H9 (cell line): Measurements from ENCODE around the gene LIPH. TPM values are rescaled to one million over a fixed set of nuclear protein-coding genes. Genes with fewer than 3 reads are reported as not detected.

Experiments used
- DNase-seq: peaks from one replicate; pipeline ENCODE4 v3.0.0-alpha.2; 2017
- H2AFZ ChIP-seq: one replicate; pipeline ENCODE4 v1.6.1; 2013; ENCODE audit warnings: mild to moderate bottlenecking, low read length, control low read depth, moderate library complexity
- H2AK5ac ChIP-seq: 2 replicates; pipeline ENCODE4 v1.6.1; 2013; ENCODE audit warnings: low read length, control low read depth, mixed read lengths; ENCODE audit not compliant: insufficient read length
- H2BK120ac ChIP-seq: one replicate; pipeline ENCODE4 v1.6.1; 2013; ENCODE audit warnings: low read depth, mild to moderate bottlenecking, low read length, control low read depth, inconsistent platforms; ENCODE audit not compliant: poor library complexity, severe bottlenecking
- H2BK12ac ChIP-seq: 2 replicates; pipeline ENCODE4 v1.6.1; 2013; ENCODE audit warnings: low read length, control low read depth, mixed read lengths, low read depth; ENCODE audit not compliant: insufficient read length
- H2BK15ac ChIP-seq: 2 replicates; pipeline ENCODE4 v1.6.1; 2013; ENCODE audit warnings: low read depth, low read length, control low read depth
- H2BK20ac ChIP-seq: one replicate; pipeline ENCODE4 v1.6.1; 2013; ENCODE audit warnings: low read depth, mild to moderate bottlenecking, low read length, control low read depth, inconsistent platforms; ENCODE audit not compliant: poor library complexity, severe bottlenecking
- H2BK5ac ChIP-seq: 2 replicates; pipeline ENCODE4 v1.6.1; 2013; ENCODE audit warnings: low read length, control low read depth, mixed read lengths; ENCODE audit not compliant: insufficient read length
- H3K14ac ChIP-seq: 2 replicates; pipeline ENCODE4 v1.6.1; 2013; ENCODE audit warnings: low read length, control low read depth; ENCODE audit not compliant: insufficient read depth
- H3K18ac ChIP-seq: 2 replicates; pipeline ENCODE4 v1.6.1; 2013; ENCODE audit warnings: low read depth, mild to moderate bottlenecking, mixed read lengths, low read length, control low read depth; ENCODE audit not compliant: insufficient read length
- H3K23ac ChIP-seq: 2 replicates; pipeline ENCODE4 v1.6.1; 2013; ENCODE audit warnings: low read length, control low read depth, mixed read lengths, low read depth; ENCODE audit not compliant: insufficient read length
- H3K23me2 ChIP-seq: 2 replicates; pipeline ENCODE4 v1.6.1; 2013; ENCODE audit warnings: low read depth, mild to moderate bottlenecking, mixed read lengths, low read length, control low read depth; ENCODE audit not compliant: insufficient read length, poor library complexity, severe bottlenecking
- H3K27ac ChIP-seq: 2 replicates; pipeline ENCODE4 v1.5.1; 2013; ENCODE audit warnings: low read length, control low read depth, mixed read lengths, low read depth; ENCODE audit not compliant: insufficient read length
- H3K27me3 ChIP-seq: 2 replicates; pipeline ENCODE4 v1.6.1; 2013; ENCODE audit warnings: low read length, control low read depth, inconsistent platforms; ENCODE audit not compliant: insufficient read depth
- H3K4ac ChIP-seq: 2 replicates; pipeline ENCODE4 v1.6.1; 2013; ENCODE audit warnings: low read depth, mild to moderate bottlenecking, control low read depth, inconsistent platforms, low read length, moderate library complexity
- H3K4me1 ChIP-seq: 2 replicates; pipeline ENCODE4 v1.6.1; 2013; ENCODE audit warnings: low read length, control low read depth, inconsistent platforms; ENCODE audit not compliant: insufficient read depth
- H3K4me2 ChIP-seq: 2 replicates; pipeline ENCODE4 v1.6.1; 2013; ENCODE audit warnings: low read length, control low read depth, mixed read lengths; ENCODE audit not compliant: insufficient read length, insufficient read depth
- H3K56ac ChIP-seq: 2 replicates; pipeline ENCODE4 v1.6.1; 2013; ENCODE audit warnings: low read depth, mild to moderate bottlenecking, mixed read lengths, low read length, control low read depth; ENCODE audit not compliant: insufficient read length
- H3K79me1 ChIP-seq: 2 replicates; pipeline ENCODE4 v1.6.1; 2013; ENCODE audit warnings: low read depth, mild to moderate bottlenecking, moderate library complexity, low read length, control low read depth, inconsistent platforms; ENCODE audit not compliant: insufficient read depth, poor library complexity, severe bottlenecking
- H3K79me2 ChIP-seq: 2 replicates; pipeline ENCODE4 v1.6.1; 2013; ENCODE audit warnings: low read length, control low read depth, inconsistent platforms; ENCODE audit not compliant: insufficient read depth
- H3K9ac ChIP-seq: 2 replicates; pipeline ENCODE4 v1.6.1; 2013; ENCODE audit warnings: low read length, control low read depth, mixed read lengths; ENCODE audit not compliant: insufficient read length; ENCODE audit errors: extremely low read depth
- H3K9me3 ChIP-seq: one replicate; pipeline ENCODE4 v1.6.1; 2013; ENCODE audit warnings: low read depth, low read length, inconsistent platforms; ENCODE audit not compliant: control insufficient read depth
- H3T11ph ChIP-seq: one replicate; pipeline ENCODE4 v1.6.1; 2013; ENCODE audit warnings: mild to moderate bottlenecking, low read length, control low read depth, inconsistent platforms
- H4K20me1 ChIP-seq: one replicate; pipeline ENCODE4 v1.6.1; 2013; ENCODE audit not compliant: control insufficient read depth, insufficient read length, insufficient read depth
- H4K5ac ChIP-seq: 2 replicates; pipeline ENCODE4 v1.6.1; 2013; ENCODE audit warnings: low read depth, mild to moderate bottlenecking, mixed read lengths, low read length, control low read depth; ENCODE audit not compliant: insufficient read length
- H4K8ac ChIP-seq: replicated peaks from 2 replicates; pipeline ENCODE4 v1.6.1; 2013; ENCODE audit warnings: low read length, control low read depth, mixed read lengths, low read depth; ENCODE audit not compliant: insufficient read length
- H4K91ac ChIP-seq: 2 replicates; pipeline ENCODE4 v1.6.1; 2013; ENCODE audit warnings: low read depth, mild to moderate bottlenecking, moderate library complexity, mixed read lengths, low read length, control low read depth; ENCODE audit not compliant: insufficient read length
- H3K27ac Mint-ChIP-seq, 3 experiments: 2 replicates in 2 of 3; 3 replicates in 1 of 3; pipeline ENCODE4 v1.8.0; 2020 to 2021; ENCODE audit warnings: mixed read lengths in 3 of 3, mild to moderate bottlenecking in 1 of 3, moderate library complexity in 1 of 3
- H3K27me3 Mint-ChIP-seq: 2 replicates; pipeline ENCODE4 v1.8.0; 2021; ENCODE audit warnings: low read depth, mild to moderate bottlenecking, moderate library complexity, mixed read lengths
- H3K36me3 Mint-ChIP-seq, 3 experiments: 2 replicates in 2 of 3; 3 replicates in 1 of 3; pipeline ENCODE4 v1.8.0; 2020 to 2021; ENCODE audit warnings: low read depth in 3 of 3, mixed read lengths in 3 of 3; ENCODE audit not compliant: insufficient read depth in 1 of 3
- H3K4me1 Mint-ChIP-seq, 2 experiments: 2 replicates each; pipeline ENCODE4 v1.8.0; 2020; ENCODE audit warnings: mixed read lengths in 2 of 2
- H3K4me3 Mint-ChIP-seq, 2 experiments: 2 replicates in 1 of 2; 3 replicates in 1 of 2; pipeline ENCODE4 v1.8.0; 2020 to 2021; ENCODE audit warnings: mild to moderate bottlenecking in 2 of 2, mixed read lengths in 2 of 2, moderate library complexity in 1 of 2
- H3K9me3 Mint-ChIP-seq, 2 experiments: 2 replicates in 1 of 2; 3 replicates in 1 of 2; pipeline ENCODE4 v1.8.0; 2020; ENCODE audit warnings: mild to moderate bottlenecking in 2 of 2, mixed read lengths in 2 of 2, moderate library complexity in 1 of 2
- WGBS: extraction: QIAGEN DNeasy Blood & Tissue Kit; methylation state at CpG from one replicate; pipeline ENCODE4 v1.1.7; 2013; ENCODE audit warnings: missing lambda C conversion rate, low lambda C conversion rate, mixed read lengths; ENCODE audit not compliant: insufficient read length; ENCODE audit errors: extremely low coverage; 5-methylcytosine and 5-hydroxymethylcytosine counted together
- total RNA-seq: library from RNA; stranded (reverse); gene quantifications from 2 replicates; pipeline ENCODE4 v1.2.1, GENCODE V29; 2021
- TF ChIP-seq, protein P1 (sequence below): fragments of 200-600 bp; sonication (generic); conservative IDR thresholded peaks from 3 replicates; pipeline ENCODE4 v1.8.0; 2021; ENCODE audit warnings: antibody characterized with exemption, mild to moderate bottlenecking

LIPH gene
- total RNA-seq, 1 experiment from 2014 or later = 0.17 TPM

DNA sequence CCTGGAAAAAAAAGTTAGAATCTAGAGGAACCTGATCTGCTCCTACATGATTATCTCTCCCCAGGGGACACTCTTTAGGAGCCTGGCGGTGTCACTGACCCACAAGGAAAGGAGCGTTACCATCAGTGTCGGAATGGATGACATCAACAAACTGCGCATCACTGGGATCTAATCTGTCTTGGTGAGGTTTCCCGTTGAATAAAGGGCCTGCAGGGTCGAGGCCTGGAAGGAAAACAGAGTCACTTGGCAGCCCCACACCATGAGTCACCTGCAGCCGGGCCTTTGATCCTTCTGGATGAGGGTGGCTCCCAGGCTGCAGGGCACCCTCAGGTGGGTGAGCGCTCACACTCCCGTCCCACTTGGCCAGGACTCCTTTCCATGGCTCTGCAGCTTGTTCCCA is 25.0 kb downstream of the LIPH start:
- H3K23me2 ChIP-seq = no peaks in the 10 kb centered on the region
- WGBS = no CpG with 5 or more reads among the region's 9 CpGs
- H3K4me2 ChIP-seq = no peak overlapping the region
- Mint-ChIP-seq H3K27me3 (peaks cover 2% of the 10 kb centered on the region; the same call in 1 of the 2 replicates), H3K36me3 (no peaks in the 10 kb centered on the region), H3K27ac (no peak overlapping the region), H3K4me3 (no peak overlapping the region), H3K4me1 (no peaks in the 10 kb centered on the region), H3K9me3 (no peaks in the 10 kb centered on the region)
- H2BK20ac ChIP-seq = no peak overlapping the region
- H4K20me1 ChIP-seq = no peaks in the 10 kb centered on the region
- no peaks in the 10 kb centered on the region for H3K27me3 ChIP-seq
- H2AFZ ChIP-seq = no peak overlapping the region
- no peak overlapping the region for H3T11ph ChIP-seq
- no peak for DNase-seq
- no peak overlapping the region for H3K4ac ChIP-seq
- H3K4me1 ChIP-seq = no peaks in the 10 kb centered on the region
- TF ChIP-seq, protein P1, sequence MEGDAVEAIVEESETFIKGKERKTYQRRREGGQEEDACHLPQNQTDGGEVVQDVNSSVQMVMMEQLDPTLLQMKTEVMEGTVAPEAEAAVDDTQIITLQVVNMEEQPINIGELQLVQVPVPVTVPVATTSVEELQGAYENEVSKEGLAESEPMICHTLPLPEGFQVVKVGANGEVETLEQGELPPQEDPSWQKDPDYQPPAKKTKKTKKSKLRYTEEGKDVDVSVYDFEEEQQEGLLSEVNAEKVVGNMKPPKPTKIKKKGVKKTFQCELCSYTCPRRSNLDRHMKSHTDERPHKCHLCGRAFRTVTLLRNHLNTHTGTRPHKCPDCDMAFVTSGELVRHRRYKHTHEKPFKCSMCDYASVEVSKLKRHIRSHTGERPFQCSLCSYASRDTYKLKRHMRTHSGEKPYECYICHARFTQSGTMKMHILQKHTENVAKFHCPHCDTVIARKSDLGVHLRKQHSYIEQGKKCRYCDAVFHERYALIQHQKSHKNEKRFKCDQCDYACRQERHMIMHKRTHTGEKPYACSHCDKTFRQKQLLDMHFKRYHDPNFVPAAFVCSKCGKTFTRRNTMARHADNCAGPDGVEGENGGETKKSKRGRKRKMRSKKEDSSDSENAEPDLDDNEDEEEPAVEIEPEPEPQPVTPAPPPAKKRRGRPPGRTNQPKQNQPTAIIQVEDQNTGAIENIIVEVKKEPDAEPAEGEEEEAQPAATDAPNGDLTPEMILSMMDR = no peak
- H3K23ac ChIP-seq = no peak overlapping the region
- no peak overlapping the region for H3K18ac ChIP-seq
- H2BK5ac ChIP-seq = no peak overlapping the region
- H3K27ac ChIP-seq = no peak overlapping the region
- no peak overlapping the region for H3K14ac ChIP-seq
- H3K56ac ChIP-seq = no peak overlapping the region
- no peaks in the 10 kb centered on the region for H3K79me2 ChIP-seq
- H2BK15ac ChIP-seq = no peak overlapping the region
- no peak overlapping the region for H2AK5ac ChIP-seq
- no peaks in the 10 kb centered on the region for H3K9me3 ChIP-seq
- no peak overlapping the region for H3K9ac ChIP-seq
- no peak overlapping the region for H2BK120ac ChIP-seq
- H3K79me1 ChIP-seq = no peaks in the 10 kb centered on the region
- no peak overlapping the region for H4K91ac ChIP-seq
- no peak overlapping the region for H4K8ac ChIP-seq
- no peak overlapping the region for H4K5ac ChIP-seq
- no peak overlapping the region for H2BK12ac ChIP-seq
